IPS-18c (cell line): ENCODE data around the gene QSOX2.

Experiments used
- H3K4me3 ChIP-seq: 2 replicates; pipeline ENCODE4 v1.7.0; 2013; ENCODE audit warnings: low read depth, mild to moderate bottlenecking, low read length, moderate library complexity; ENCODE audit not compliant: insufficient read depth
- H3K9me3 ChIP-seq: one replicate; pipeline ENCODE4 v1.6.1; 2013; ENCODE audit warnings: mild to moderate bottlenecking, low read length, moderate library complexity; ENCODE audit not compliant: control insufficient read depth, insufficient read depth

The QSOX2 gene

GRCh38 chr9:136245219-136246150 lies at the start of gene QSOX2:
Gene QSOX2 (minus strand): TSS chr9:136245812. CDS start chr9:136245803, 9 bp downstream.
- peaks cover 2% of the 10 kb centered on the region for H3K9me3 ChIP-seq
- peak within 1 kb of the TSS; percentile 74 for H3K4me3 ChIP-seq

GRCh38 chr9:136295055-136295454 lies 49.4 kb upstream of the QSOX2 start:
- Histone ChIP-seq H3K4me3 (no peak overlapping the region), H3K9me3 (no peaks in the 10 kb centered on the region)

GRCh38 chr9:136294437-136294836 lies 48.8 kb upstream of the QSOX2 start:
- no peaks in the 10 kb centered on the region for H3K9me3 ChIP-seq
- H3K4me3 ChIP-seq = no peak overlapping the region

GRCh38 chr9:136293476-136294077 lies 48.0 kb upstream of the QSOX2 start:
- Histone ChIP-seq H3K4me3 (no peak overlapping the region), H3K9me3 (no peaks in the 10 kb centered on the region)

GRCh38 chr9:136292591-136293448 lies 47.2 kb upstream of the QSOX2 start:
- no peak overlapping the region; the same call in 1 of the 2 replicates for H3K4me3 ChIP-seq
- no peaks in the 10 kb centered on the region for H3K9me3 ChIP-seq

GRCh38 chr9:136292026-136292538 lies 46.5 kb upstream of the QSOX2 start:
- no peak overlapping the region for H3K4me3 ChIP-seq
- no peaks in the 10 kb centered on the region for H3K9me3 ChIP-seq

GRCh38 chr9:136291306-136292025 lies 45.9 kb upstream of the QSOX2 start:
- H3K4me3 ChIP-seq = no peak overlapping the region
- H3K9me3 ChIP-seq = no peaks in the 10 kb centered on the region

GRCh38 chr9:136290508-136291000 lies 44.9 kb upstream of the QSOX2 start:
- no peak overlapping the region for H3K4me3 ChIP-seq
- no peaks in the 10 kb centered on the region for H3K9me3 ChIP-seq

- H3K9me3 ChIP-seq = no peaks in the 10 kb centered on the region
- no peak overlapping the region for H3K4me3 ChIP-seq
These were observed 44.3 kb upstream of the QSOX2 start for GRCh38 chr9:136289651-136290507.

- Histone ChIP-seq H3K4me3 (no peak overlapping the region), H3K9me3 (no peaks in the 10 kb centered on the region)
These were observed 42.5 kb upstream of the QSOX2 start for GRCh38 chr9:136287960-136288753.

- Histone ChIP-seq H3K9me3 (no peaks in the 10 kb centered on the region), H3K4me3 (no peak overlapping the region)
These were observed 41.4 kb upstream of the QSOX2 start for GRCh38 chr9:136286987-136287379.

GRCh38 chr9:136286359-136286986 lies 40.9 kb upstream of the QSOX2 start:
- no peak overlapping the region for H3K4me3 ChIP-seq
- no peaks in the 10 kb centered on the region for H3K9me3 ChIP-seq

- no peak overlapping the region for H3K4me3 ChIP-seq
- H3K9me3 ChIP-seq = no peaks in the 10 kb centered on the region
These were observed 40.1 kb upstream of the QSOX2 start for GRCh38 chr9:136285501-136286358.

GRCh38 chr9:136284951-136285350 lies 39.3 kb upstream of the QSOX2 start:
- no peaks in the 10 kb centered on the region for H3K9me3 ChIP-seq
- no peak overlapping the region for H3K4me3 ChIP-seq
